Neuronal stem cell (in vitro differentiated cells): ENCODE data around the gene HDAC4.

Experiments
- DNase-seq: peaks from one replicate; pipeline ENCODE4 v3.0.0-alpha.2; 2013; ENCODE audit warnings: low spot score
- H2AFZ ChIP-seq: one replicate; pipeline ENCODE4 v1.6.1; 2013; ENCODE audit warnings: mild to moderate bottlenecking, low read length, inconsistent platforms
- H2AK5ac ChIP-seq: 2 replicates; pipeline ENCODE4 v1.6.1; 2013; ENCODE audit warnings: low read depth, mild to moderate bottlenecking, inconsistent platforms, low read length, moderate library complexity, mixed read lengths
- H2BK120ac ChIP-seq: 2 replicates; pipeline ENCODE4 v1.6.1; 2013; ENCODE audit warnings: low read depth, mild to moderate bottlenecking, inconsistent platforms, low read length, moderate library complexity, mixed read lengths
- H2BK12ac ChIP-seq: one replicate; pipeline ENCODE4 v1.6.1; 2013; ENCODE audit warnings: low read length, inconsistent platforms
- H2BK15ac ChIP-seq: 2 replicates; pipeline ENCODE4 v1.6.1; 2013; ENCODE audit warnings: mild to moderate bottlenecking, low read length, inconsistent platforms, mixed read lengths
- H2BK5ac ChIP-seq: one replicate; pipeline ENCODE4 v1.6.1; 2013; ENCODE audit warnings: inconsistent platforms, mild to moderate bottlenecking, low read length, moderate library complexity
- H3K14ac ChIP-seq: one replicate; pipeline ENCODE4 v1.6.1; 2013; ENCODE audit warnings: low read length, inconsistent platforms
- H3K18ac ChIP-seq: 2 replicates; pipeline ENCODE4 v1.6.1; 2013; ENCODE audit warnings: low read length, inconsistent platforms
- H3K23ac ChIP-seq: 2 replicates; pipeline ENCODE4 v1.6.1; 2013; ENCODE audit warnings: low read depth, mild to moderate bottlenecking, mixed read lengths, low read length, inconsistent platforms; ENCODE audit not compliant: poor library complexity
- H3K27ac ChIP-seq: replicated peaks from 3 replicates; pipeline ENCODE4 v1.5.1; 2013; ENCODE audit warnings: low read length, inconsistent platforms
- H3K27me3 ChIP-seq, 3 experiments: 2 replicates each; pipeline ENCODE4 v1.6.1; 2013; ENCODE audit warnings: low read length in 3 of 3, mild to moderate bottlenecking in 2 of 3, inconsistent platforms in 1 of 3, low read depth in 1 of 3, mixed read lengths in 1 of 3, moderate library complexity in 1 of 3; ENCODE audit not compliant: control insufficient read depth in 3 of 3, insufficient read depth in 3 of 3
- H3K36me3 ChIP-seq, 2 donors: replicated peaks in 1 of 2; 2 replicates each; pipeline ENCODE4 v1.6.1; 2013; ENCODE audit warnings: low read length in 2 of 2; ENCODE audit not compliant: control insufficient read depth in 2 of 2, insufficient read depth in 2 of 2
- H3K4ac ChIP-seq: 2 replicates; pipeline ENCODE4 v1.6.1; 2013; ENCODE audit warnings: inconsistent platforms, mild to moderate bottlenecking, low read length, moderate library complexity
- H3K4me1 ChIP-seq, 2 donors: 1 replicate in 1 of 2; 2 replicates in 1 of 2; pipeline ENCODE4 v1.6.1; 2013; ENCODE audit warnings: low read length in 2 of 2, low read depth in 1 of 2; ENCODE audit not compliant: control insufficient read depth in 2 of 2, insufficient read depth in 1 of 2
- H3K4me2 ChIP-seq: one replicate; pipeline ENCODE4 v1.6.1; 2013; ENCODE audit warnings: mild to moderate bottlenecking, low read length, inconsistent platforms; ENCODE audit not compliant: insufficient read depth, poor library complexity, severe bottlenecking
- H3K4me3 ChIP-seq, 2 donors: 2 replicates each; pipeline ENCODE4 v1.5.1; 2013; ENCODE audit warnings: low read length in 2 of 2, mild to moderate bottlenecking in 2 of 2, inconsistent platforms in 1 of 2, moderate library complexity in 1 of 2
- H3K79me1 ChIP-seq: one replicate; pipeline ENCODE4 v1.6.1; 2013; ENCODE audit warnings: low read depth, mild to moderate bottlenecking, inconsistent platforms, low read length, moderate library complexity
- H3K9ac ChIP-seq: one replicate; pipeline ENCODE4 v1.6.1; 2013; ENCODE audit warnings: mild to moderate bottlenecking, low read depth, low read length, inconsistent platforms; ENCODE audit not compliant: poor library complexity
- H3K9me3 ChIP-seq, 2 donors: replicated peaks in 1 of 2; 2 replicates each; pipeline versions ENCODE3 to v1.6.1; 2013; ENCODE audit warnings: low read length in 2 of 2, mild to moderate bottlenecking in 2 of 2, inconsistent platforms in 1 of 2, low read depth in 1 of 2, mixed read lengths in 1 of 2, moderate library complexity in 1 of 2; ENCODE audit not compliant: control insufficient read depth in 2 of 2, insufficient read depth in 1 of 2
- H4K8ac ChIP-seq: one replicate; pipeline ENCODE4 v1.6.1; 2013; ENCODE audit warnings: low read depth, mild to moderate bottlenecking, inconsistent platforms, low read length, moderate library complexity
- H4K91ac ChIP-seq: one replicate; pipeline ENCODE4 v1.6.1; 2013; ENCODE audit warnings: low read length, low read depth, mild to moderate bottlenecking, inconsistent platforms; ENCODE audit not compliant: poor library complexity
- WGBS, 2 donors: extraction: QIAGEN DNeasy Blood & Tissue Kit; methylation state at CpG; one replicate each; pipeline ENCODE4 v1.1.7; 2013; ENCODE audit warnings: missing lambda C conversion rate in 2 of 2, mixed read lengths in 1 of 2; ENCODE audit not compliant: insufficient read length in 2 of 2, insufficient replicate concordance in 1 of 2; ENCODE audit errors: extremely low coverage in 2 of 2; 5-methylcytosine and 5-hydroxymethylcytosine counted together

HDAC4 gene

GRCh38 chr2:239438995-239439753 lies 38.4 kb upstream of the HDAC4 start:
- no peak overlapping the region for H2BK12ac ChIP-seq
- no peak overlapping the region for H3K27ac ChIP-seq
- no peak overlapping the region for H3K4me3 ChIP-seq
- H2BK120ac ChIP-seq: no peak overlapping the region
- no peak overlapping the region for H3K9ac ChIP-seq
- no peak overlapping the region for H3K14ac ChIP-seq
- peaks cover under 1 to 10% of the 10 kb centered on the region in 2 donors for H3K9me3 ChIP-seq
- H3K79me1 ChIP-seq: no peaks in the 10 kb centered on the region
- no peak overlapping the region for H3K23ac ChIP-seq
- no CpG with 5 or more reads among the region's 21 CpGs for WGBS, 2 donors
- DNase-seq: no peak
- H3K27me3 ChIP-seq: peaks cover 0 to 57% (median 2%) of the 10 kb centered on the region in 3 experiments
- H3K4me1 ChIP-seq: peaks cover 14 to 16% of the 10 kb centered on the region in 2 donors
- H2BK15ac ChIP-seq: peak overlapping the region; percentile 13
- H3K18ac ChIP-seq: peak overlapping the region; percentile 49
- no peak overlapping the region for H4K91ac ChIP-seq
- H2AK5ac ChIP-seq: peak overlapping the region; percentile 34
- no peak overlapping the region for H3K4ac ChIP-seq
- H3K4me2 ChIP-seq: no peak overlapping the region
- no peaks in the 10 kb centered on the region for H3K36me3 ChIP-seq
- H2BK5ac ChIP-seq: no peak overlapping the region
- H2AFZ ChIP-seq: no peak overlapping the region
- no peak overlapping the region for H4K8ac ChIP-seq

GRCh38 chr2:239438368-239438767 lies 37.5 kb upstream of the HDAC4 start:
- Histone ChIP-seq H2BK15ac (no peak overlapping the region), H2AFZ (no peak overlapping the region), H3K4me3 (no peak overlapping the region), H3K4me1 (peaks cover 14 to 16% of the 10 kb centered on the region in 2 donors), H3K27me3 (peaks cover 0 to 49% (median 2%) of the 10 kb centered on the region in 3 experiments), H3K23ac (no peak overlapping the region), H4K8ac (no peak overlapping the region), H2AK5ac (no peak overlapping the region), H2BK12ac (no peak overlapping the region), H2BK120ac (no peak overlapping the region), H3K4ac (no peak overlapping the region), H3K9ac (no peak overlapping the region), H3K18ac (no peak overlapping the region), H3K4me2 (no peak overlapping the region), H3K9me3 (peaks cover 2 to 9% of the 10 kb centered on the region in 2 donors), H3K27ac (no peak overlapping the region), H2BK5ac (no peak overlapping the region), H3K14ac (no peak overlapping the region), H3K79me1 (no peaks in the 10 kb centered on the region), H4K91ac (no peak overlapping the region), H3K36me3 (no peaks in the 10 kb centered on the region)
- WGBS, 2 donors: no CpG with 5 or more reads among the region's 3 CpGs
- no peak for DNase-seq

DNA sequence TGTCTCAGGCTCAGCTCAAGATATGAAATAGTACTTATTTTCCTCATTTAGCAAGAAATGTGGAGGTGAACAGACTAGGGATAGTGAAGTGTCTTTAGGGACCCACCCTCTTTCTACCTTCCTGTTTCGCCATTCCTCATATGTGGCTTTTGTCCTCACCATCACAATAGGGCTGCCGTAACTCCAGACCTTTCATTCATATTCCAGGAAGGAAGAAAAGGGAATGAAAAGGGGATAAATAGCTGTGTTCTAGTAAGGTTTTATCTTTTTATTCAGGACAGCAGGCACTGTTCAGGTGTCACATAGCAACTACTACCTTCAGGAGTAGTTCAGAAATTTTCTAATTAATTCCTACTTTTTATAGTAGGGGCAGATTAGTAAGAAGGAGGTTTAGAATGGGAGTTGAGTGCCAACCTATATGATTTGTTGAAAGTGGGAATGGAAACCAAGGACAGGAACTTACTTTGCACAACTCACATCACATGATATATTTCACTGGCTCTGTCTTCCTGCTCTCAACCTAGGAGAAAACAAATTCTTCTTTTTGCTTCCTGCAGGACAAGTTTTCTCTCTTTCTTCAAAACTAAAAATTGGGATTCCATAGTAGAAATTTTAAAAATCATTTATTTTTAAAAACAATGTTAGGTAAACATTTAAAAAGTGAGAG lies 36.0 kb upstream of the HDAC4 start:
- Histone ChIP-seq H3K4me1 (peaks cover 14 to 16% of the 10 kb centered on the region in 2 donors), H3K14ac (no peak overlapping the region), H2BK5ac (no peak overlapping the region), H3K27ac (no peak overlapping the region), H2AFZ (no peak overlapping the region), H3K36me3 (no peaks in the 10 kb centered on the region), H2BK120ac (no peak overlapping the region), H3K27me3 (peaks cover 0 to 33% (median 2%) of the 10 kb centered on the region in 3 experiments), H3K4me2 (no peak overlapping the region), H4K8ac (no peak overlapping the region), H2BK15ac (no peak overlapping the region), H3K18ac (no peak overlapping the region), H2BK12ac (no peak overlapping the region), H3K9me3 (peaks cover 0 to 2% of the 10 kb centered on the region in 2 donors), H3K4me3 (no peak overlapping the region), H3K79me1 (no peaks in the 10 kb centered on the region), H3K4ac (no peak overlapping the region), H3K23ac (no peak overlapping the region), H4K91ac (no peak overlapping the region), H3K9ac (no peak overlapping the region), H2AK5ac (no peak overlapping the region)
- no peak for DNase-seq
- no CpG with 5 or more reads among the region's 2 CpGs for whole genome bisulfite sequencing, 2 donors

DNA sequence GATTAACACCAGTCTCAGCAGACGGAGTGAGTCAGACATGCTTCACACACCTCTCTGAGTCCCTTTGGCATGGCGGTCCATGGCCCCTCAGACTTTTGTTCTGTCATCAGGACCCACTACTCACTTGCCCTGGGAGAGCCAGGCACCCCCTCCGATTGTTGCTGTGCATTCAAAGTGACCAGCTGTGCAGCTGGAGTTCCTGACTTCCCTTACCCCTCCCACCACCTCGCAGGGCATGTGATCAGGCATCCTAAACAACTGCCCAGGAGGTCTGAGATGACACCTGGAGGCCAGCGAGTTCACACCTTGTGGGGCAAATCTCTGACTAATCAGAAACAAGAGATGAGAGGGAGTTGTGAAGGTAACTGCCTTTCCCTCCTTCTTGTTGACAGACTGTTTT lies 35.3 kb upstream of the HDAC4 start:
- H4K91ac ChIP-seq: no peak overlapping the region
- H2BK120ac ChIP-seq: no peak overlapping the region
- H3K9ac ChIP-seq: no peak overlapping the region
- H2BK5ac ChIP-seq: no peak overlapping the region
- H3K4me2 ChIP-seq: no peak overlapping the region
- no CpG with 5 or more reads among the region's 5 CpGs for WGBS, 2 donors
- no peak overlapping the region for H4K8ac ChIP-seq
- H2AFZ ChIP-seq: no peak overlapping the region
- H3K23ac ChIP-seq: no peak overlapping the region
- no peak overlapping the region for H2BK15ac ChIP-seq
- H3K79me1 ChIP-seq: no peaks in the 10 kb centered on the region
- H3K14ac ChIP-seq: no peak overlapping the region
- no peak overlapping the region for H3K4ac ChIP-seq
- peaks cover 9 to 10% of the 10 kb centered on the region in 2 donors for H3K4me1 ChIP-seq
- no peak overlapping the region for H3K4me3 ChIP-seq
- peaks cover 0 to 2% of the 10 kb centered on the region in 2 donors for H3K9me3 ChIP-seq
- H2AK5ac ChIP-seq: no peak overlapping the region
- H3K27ac ChIP-seq: no peak overlapping the region
- no peak overlapping the region for H2BK12ac ChIP-seq
- no peaks in the 10 kb centered on the region for H3K36me3 ChIP-seq
- H3K27me3 ChIP-seq: peaks cover 0 to 28% (median 2%) of the 10 kb centered on the region in 3 experiments
- DNase-seq: no peak
- H3K18ac ChIP-seq: no peak overlapping the region
